ENCODE data around the gene GYS1.

Gene GYS1

DNA sequence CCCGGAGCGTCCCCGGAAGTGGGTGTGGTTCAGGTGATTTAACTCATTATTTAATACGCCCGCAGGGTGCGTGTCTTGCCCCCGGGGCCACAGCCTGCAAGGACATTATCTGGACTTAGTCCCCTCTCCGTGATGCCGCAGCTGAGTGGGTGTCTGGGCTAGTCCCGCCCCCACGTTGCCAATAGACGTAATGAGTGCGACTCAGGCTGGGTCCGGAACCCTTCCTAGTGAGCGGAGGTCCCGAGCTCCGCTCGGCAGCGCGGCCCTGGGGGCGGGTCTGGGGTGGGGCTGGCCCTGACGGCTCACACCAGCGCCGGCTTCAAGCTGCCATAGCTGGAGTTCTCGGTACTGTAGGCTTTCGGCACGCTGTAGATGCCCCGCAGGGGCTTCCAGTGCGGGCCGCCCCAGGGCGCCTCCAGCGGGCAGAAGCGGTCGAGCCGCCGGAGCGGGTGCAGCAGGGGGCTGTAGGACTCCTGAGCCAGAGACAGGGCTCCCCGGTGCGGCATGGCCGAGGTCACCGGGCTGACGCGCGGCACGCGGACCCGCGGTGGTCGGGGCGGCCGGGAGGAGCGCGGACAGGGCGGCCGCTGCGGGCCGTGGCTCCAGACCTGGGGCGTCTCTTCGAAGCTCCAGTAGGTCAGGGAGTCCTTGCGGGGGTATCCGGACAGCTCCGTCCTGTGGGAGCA is 24.7 kb upstream of the GYS1 start:
- peak; percentile 70 for DNase-seq

DNA sequence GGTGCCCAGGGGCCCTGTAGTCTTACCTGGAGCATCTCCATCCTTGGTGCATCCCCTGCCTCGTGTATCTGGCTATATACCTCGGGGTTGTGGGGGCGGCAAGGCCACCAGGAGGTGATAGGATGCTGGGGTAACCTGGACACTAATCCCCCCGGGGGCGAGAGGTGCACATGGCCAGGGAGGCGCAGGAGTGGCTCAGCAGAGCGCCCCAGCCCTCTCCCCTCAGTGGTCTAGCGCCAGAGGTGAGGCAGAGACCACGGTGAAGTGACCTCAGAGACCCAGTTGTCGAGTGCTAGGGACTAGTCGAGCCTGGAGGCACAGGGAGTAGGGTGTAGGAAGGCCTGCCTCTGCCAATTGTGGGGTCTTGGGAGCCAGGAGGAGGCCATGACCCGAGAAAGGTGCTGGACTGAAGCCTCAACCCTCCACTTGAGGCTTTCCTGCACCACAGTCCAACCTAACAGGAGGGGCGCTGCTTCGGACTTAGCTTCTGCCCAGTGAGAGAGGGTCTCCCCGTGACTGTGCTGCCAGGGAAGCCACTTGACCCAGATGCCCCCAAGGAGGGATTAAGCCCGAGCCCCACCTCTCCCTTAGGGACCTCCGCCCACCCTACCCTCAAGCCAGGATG is 24.0 kb upstream of the GYS1 start, which contains the start of gene LHB:
Gene LHB (minus strand): TSS at position 51 of the 625 bp plus-strand sequence. CDS start 10 bp downstream, at position 41.
- no peak for DNase-seq

DNA sequence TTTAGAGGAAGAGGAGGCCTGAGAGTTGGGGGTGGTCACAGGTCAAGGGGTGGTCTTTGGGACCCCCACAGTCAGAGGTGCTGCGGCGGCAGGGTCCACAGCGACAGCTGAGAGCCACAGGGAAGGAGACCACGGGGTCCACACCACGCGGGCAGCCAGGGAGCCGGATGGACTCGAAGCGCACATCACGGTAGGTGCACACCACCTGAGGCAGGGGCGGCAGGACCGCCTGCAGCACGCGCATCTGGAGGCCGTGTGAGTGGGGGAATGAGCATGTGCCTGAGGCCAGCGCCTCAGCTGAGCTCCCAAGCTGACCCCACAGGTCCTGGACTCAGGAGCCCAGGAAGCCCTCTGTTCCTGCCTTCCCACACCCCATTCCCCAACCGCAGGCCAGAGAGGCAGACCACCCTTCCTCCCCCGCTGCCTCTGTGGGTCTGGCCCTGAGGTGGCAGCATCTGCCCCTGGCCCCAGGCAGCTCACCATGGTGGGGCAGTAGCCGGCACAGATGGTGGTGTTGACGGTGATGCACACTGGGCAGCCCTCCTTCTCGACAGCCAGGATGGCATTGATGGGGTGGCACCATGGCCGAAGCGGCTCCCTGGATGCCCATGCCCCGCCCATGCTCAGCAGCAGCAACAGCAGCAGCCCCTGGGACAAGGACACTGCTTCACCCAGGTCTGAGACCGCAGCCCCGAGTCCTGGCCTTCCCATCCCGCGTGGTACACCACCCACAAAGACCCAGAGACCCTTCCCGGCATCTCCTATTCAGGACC is 23.1 kb upstream of the GYS1 start:
- no peak for DNase-seq

DNA sequence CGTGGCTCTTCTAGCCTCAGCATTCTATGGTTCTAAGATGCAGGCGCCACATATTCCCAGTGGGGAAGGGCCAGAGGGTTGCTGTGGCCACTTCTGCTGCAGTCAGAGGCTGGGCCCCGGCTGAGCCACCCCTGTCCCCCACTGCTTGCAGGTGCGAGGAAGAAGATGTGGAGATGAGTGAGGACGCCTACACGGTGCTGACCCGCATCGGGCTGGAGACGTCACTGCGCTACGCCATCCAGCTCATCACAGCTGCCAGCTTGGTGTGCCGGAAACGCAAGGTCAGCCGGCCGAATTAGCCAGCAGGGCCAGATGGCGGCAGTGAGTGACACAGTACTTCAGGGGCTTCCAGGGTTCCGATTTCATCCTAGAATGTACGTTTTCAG is 21.8 kb upstream of the GYS1 start:
- no peak for DNase-seq

DNA sequence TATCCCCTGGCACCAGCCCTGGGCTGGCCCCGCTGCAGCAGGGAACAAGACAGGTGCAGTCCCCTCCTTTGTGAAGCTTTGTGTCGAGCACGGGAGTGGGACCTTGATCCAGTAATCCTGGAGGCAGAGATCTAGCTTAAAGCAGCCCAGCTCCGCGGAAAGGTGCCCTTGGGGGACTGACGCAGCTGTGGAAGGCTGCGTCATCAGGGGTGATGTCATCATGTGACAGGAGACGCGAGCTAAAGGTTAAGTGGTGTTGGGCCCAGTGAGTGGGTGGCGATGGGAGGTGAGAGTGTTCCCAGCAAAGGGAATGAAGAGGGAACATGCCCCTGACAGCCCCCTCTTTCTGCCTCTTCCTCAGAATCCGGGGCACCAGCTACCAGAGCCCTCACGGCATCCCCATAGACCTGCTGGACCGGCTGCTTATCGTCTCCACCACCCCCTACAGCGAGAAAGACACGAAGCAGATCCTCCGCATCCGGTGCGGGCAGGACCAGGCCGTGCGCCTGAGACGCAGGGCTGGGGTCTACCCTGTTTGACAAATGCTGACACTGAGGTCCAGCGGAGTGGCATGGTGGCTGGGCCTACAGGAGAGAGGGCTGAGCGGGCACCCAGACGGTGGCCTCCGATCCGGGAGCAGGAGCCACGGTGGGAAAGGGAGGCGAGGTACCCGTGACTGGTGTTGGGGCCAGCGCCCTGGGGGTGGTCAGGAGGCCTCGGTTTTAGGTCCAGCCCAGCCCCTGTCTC is 21.2 kb upstream of the GYS1 start:
- DNase-seq, result no peak

DNA sequence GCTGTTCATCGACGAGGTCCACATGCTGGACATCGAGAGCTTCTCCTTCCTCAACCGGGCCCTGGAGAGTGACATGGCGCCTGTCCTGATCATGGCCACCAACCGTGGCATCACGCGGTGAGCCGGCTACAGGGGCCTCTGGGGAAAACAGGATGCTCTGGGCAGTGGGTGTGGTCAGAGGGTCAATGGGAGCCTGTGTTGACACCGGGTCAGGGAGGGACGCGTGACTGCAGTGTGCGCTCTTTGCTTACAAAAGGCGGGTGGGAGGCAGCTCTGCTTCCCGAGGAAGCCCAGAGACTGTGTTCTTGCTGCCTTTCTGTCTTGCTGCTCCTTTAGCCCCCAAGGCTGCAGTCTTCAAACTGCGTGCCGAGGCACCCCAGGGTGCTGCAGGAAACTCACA is 18.1 kb upstream of the GYS1 start:
- DNase-seq, result no peak

DNA sequence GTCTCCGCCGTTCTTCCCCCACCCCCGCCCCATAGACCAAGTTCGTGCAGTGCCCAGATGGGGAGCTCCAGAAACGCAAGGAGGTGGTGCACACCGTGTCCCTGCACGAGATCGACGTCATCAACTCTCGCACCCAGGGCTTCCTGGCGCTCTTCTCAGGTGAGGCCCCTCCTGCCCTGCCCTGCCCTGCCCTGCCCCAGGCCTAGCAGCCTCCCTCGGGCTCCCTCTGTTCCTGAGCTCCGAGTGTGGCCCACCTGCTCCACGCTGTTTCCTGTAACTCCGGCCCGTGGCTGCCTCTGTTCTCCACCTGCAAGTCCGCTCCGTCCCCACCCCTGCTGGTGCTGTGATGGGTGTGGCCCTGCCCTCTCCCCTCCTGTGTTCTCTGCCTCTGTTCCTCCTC is 17.3 kb upstream of the GYS1 start:
- no peak for DNase-seq

DNA sequence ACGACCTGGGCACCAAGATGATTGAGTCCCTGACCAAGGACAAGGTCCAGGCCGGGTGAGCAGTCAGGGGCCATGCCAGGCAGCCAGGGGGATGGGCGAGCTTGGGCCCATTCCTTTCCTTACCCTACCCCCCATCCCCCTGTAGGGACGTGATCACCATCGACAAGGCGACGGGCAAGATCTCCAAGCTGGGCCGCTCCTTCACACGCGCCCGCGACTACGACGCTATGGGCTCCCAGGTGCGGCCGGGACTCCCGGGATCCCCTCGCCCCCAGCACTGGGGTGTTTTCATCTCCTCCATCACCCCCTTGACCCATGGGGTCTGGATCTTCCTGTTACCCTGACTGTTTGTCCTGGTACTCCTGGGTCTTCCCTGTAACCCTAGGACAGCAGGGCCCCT is 16.7 kb upstream of the GYS1 start:
- DNase-seq, result no peak

DNA sequence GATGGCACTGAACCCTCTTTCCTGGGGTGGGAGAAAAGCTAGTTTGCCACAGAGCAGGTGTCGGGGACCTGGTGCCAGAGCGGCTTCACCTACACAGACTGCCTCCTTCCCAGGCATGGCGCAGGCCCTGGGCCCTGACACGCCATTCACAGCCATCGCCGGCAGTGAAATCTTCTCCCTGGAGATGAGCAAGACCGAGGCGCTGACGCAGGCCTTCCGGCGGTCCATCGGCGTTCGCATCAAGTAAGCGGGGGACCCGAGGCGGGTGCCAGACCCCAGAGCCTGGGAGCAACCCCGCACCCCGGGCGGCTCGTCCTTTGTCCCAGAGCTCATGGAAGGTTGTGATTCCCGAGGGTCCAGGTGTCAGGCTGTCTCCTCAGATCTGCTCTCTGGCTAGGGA is 13.8 kb upstream of the GYS1 start:
- no peak for DNase-seq

DNA sequence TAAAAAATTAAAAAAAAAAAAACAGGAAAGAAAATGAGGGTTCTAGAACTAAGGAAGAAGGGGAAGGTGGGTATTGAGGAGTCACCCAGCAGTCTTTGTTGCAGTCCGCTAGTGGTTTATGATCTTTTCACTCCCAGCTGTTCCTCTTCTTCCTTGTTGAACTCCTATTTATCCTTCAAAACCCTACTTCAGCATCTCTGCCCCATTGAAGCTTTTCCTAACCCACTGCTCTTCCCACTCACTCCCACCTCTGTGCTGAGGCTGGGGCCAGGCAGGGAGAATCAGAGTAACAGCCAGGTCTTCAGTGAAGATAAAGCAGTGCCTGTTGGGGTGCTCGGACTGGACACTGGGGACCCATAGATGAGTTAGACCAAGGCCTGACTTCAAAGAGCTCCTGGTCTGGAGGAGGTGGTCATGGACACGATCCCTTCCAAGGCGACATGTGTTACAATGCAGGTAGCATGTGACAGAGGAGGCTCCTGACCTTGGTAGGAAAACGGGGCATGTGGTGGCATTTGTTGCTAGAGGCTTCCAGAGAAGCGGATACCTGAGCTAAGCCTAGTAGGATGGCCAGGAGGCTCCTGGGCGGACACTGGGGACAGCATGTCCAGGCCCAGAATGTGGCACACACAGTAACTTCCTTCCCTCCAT is 12.0 kb upstream of the GYS1 start:
- DNase-seq, result no peak

DNA sequence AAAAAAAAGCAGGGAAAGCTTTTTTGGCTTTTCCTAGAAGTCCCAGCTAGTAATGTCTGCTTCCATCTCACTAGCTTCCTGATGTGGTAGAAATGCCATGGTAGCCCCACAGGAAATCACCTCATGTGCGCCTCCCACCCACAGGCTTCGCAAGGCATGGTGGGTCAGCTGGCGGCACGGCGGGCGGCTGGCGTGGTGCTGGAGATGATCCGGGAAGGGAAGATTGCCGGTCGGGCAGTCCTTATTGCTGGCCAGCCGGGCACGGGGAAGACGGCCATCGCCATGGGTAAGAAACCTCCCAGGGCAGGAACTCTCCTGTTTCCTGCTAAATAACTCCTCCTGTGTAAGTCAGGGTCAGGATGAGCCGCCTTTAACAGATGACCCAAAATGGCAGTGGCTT is 11.0 kb upstream of the GYS1 start:
- no peak for DNase-seq

DNA sequence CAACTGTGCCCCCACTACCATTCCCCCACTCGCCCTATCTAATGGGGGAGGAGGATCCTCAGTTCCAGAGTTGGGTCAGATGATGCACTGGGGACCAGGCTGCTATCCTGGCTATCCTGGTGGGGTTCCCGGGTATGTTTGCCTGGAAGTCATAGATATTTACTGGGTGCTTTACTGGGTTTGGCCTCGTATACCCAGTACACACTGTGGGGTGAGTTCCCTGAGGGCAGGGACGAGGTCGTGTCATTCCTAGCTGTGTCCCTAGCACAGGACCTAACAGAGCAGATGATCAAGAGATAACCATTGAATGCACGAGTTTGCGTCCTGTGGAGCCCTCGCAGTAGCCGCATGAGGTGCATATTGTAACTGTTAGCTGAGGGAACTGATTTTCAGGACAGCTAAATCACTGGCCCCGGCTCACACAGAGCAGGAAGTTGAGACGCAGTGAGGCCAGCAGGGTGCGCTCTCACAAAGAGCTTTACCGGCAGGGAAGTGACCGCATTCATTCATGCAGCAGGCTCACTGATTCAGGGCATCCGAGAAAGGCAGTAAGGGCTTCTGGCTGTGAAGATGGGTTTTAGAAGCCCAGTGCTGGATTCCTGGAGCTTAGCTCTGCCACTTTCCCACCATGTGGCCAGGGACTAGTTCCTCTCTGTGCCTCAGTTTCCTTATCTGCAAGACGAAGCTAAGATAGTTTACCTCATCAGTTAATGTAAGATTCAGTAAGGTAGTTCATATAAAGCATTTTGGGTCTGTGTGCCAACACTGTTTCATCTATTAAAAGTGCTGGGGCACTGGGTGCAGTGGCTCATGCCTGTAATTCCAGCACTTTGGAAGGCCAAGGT is 6.6 kb upstream of the GYS1 start:
- DNase-seq, result peak; percentile 74

DNA sequence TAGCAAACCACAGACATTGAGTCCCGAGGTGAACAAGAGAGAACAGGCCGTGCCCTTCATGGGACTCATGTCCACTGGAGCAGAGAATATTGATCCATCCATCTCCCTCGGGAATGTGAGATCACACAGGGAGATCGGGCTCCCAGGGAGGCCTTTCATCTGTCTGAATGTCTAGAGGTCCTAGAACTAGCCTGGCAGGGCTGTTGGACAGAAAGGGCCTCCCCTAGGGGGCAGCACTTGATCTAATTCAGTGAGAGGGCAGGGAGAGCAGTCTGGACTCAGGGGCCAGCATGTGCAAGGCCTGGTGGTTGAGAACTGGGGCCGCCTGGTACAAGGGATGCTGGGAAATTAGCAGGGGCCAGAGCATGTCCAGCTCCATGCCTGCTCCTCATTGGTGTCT is 4.9 kb upstream of the GYS1 start:
- peak; percentile 63 for DNase-seq

DNA sequence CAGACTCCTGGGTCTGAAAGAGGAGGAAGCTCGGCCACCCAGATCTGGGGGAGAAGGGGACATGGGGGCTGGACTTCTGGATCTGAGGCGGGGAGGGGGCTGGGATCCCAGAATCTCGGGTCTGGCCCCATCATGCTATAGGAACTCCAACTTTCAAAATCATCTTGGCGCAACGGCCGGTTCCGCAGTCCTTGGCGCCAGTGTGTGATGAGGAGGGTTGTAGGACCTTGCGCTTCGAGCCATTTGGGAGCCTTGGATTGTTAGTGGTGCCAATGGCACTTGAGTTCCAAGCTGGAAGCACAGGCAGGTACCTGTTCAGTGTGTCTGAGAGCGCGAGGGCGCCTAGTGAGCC is 902 bp upstream of the GYS1 start:
- no peak for DNase-seq

DNA sequence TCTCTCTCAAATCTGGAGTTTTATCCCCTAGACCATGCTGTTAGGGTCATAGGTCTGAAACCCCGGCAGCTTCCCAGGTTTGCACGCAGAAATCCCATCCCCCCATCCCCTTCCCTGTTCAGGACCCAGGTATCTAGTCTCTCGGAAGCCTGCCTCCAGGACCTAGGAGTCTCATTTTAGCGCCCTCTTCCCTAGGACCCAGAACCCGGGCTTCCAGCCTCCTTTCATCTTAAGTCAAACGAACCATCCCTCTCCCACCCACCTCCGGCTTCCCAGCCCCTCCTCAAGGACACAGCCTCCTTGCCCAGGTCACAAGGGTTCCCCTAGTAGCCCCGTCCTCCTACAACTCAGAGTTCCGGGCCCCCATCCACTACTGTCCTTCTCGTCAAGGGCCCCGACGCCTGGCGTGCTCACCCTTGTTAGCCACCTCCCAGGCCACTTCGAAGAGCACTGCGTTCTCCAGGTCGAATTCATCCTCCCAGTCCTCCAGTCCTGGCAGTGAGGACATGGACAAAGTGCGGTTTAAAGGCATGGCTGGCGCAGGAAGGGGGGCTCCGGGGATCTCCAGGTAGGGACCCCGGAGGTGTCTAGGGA is 431 bp downstream of the GYS1 start:
- no peak for DNase-seq

DNA sequence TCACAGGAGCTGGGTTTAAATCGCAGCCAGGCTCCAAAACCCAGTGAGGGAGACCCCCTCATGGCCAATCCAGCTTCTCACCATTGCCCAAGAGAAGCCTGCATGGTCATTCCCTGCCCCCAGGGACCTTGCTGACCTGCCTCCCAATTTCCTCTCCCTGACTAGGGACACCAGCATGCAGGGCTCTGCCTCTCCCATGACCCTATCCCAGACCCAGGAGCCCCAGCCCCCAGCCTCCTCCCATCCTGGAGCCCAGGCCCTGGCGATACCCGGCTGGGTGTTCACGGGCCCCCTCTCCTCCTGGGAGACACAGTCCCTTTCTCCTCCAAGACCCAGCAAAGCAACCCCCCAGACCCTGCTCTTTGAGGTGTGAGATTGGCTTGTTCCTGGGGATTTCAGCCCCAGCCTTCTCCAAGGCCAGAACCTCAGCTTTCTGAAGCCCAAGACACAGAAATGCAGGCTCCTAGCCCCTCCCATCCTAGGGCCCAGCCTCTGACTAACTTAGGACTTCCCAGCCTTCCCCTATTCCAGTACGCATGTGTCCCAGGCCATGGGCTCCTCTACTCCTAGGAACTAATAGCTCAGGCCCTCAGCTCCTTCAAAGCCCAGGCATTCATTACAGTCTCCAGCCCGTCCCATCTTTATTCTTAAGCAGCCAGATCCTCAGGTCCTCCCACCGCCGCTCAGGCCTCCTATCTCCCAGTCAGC is 1.1 kb downstream of the GYS1 start:
- DNase-seq, result no peak

DNA sequence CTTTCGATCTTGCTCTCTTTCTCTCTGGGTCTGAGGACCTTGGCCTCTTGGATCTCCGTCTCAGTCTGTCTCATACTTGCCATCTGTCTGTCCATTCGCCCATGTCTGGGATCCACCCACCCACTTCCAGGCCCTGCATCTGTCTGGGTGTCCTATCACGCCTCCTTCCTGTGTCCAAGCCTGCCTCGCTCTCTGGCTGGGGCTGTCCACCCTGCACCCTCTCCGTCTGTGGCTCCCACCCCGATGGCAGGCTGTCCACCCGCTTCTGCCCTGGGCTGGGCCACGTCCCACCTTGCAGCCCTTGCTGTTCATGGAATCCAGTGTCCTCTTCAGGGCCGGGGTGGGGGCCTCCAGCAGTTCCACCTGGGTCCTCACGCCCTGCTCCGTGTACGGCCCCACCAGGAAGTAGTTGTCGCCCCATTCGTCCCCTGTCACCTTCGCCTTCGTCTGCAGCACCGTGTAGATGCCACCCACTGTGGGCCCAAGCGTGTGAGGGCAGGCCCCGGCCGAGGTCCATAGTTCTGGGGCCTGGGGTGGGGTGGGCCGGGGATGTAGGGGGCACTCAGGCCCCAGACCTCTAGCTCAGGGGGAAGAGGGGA is 2.0 kb downstream of the GYS1 start:
- no peak for DNase-seq

DNA sequence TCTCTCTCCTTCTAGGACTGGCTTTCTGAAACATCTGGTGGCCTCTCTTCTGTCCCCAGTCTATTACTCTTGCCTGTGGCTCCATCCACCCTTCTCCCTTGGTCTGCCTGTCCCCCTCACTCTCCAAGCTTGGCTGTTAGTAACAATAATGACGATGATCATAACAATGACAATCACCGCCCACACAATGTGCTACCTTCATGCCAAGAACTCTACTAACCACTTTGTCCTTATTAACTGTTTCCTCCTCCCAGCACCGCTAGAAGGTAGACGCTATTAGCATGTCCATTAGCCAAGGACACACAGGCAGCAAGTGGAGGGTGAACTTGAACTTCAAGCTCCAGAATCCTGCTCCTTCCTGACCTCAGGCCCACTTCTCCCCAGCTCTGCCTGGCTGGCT is 2.7 kb downstream of the GYS1 start:
- DNase-seq, result no peak

DNA sequence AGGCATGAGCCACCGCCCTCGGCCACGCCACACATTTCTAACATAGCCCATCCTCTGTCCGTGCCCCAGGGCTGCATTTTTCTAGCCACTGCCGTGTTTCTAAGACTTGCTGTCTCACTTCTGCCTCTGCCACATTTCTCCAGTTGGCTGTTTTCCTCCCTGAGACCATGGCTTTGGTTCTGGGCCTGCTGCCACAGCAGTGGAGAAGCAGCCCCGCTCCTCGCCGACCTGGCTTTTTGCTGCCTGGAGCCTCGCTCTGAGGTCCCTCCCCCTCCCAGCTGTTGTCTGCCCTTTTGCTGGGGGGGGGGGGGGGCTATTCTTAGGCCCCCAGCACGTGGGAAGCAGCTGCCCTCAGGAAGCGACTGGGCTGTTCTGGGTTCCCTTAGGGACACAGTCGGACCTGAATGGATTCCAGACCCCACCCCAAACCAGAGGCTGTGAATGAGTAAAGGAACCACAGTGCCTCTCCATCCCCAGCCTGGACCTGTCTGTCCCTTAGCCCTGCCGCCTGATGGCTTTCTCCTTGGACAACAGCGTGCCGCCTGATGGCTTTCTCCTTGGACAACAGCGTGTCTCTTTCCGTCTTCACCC is 3.3 kb downstream of the GYS1 start:
- DNase-seq, result no peak

DNA sequence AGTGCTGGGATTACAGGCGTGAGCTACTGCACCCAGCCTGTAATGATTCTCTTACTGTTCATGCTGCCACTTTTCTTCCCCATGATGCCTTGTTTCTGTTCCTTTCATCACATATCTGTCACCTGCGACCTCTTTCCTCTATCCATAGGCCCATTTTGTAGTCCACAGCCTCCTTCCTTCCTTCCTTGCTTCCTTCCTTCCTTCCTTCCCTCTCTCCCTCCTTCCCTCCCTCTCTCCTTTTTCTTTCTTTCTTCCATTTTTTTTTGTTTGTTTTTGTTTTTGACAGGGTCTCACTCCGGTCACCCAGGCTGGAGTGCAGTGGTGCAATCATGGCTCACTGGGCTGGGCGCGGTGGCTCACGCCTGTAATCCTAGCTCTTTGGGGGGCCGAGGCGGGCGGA is 4.2 kb downstream of the GYS1 start:
- no peak for DNase-seq

Measured in activated CD4-positive, alpha-beta T cell treated with anti-CD3 and anti-CD28 coated beads, Interleukin-10, Interleukin-2, amounts not matched to agents 100 ng/mL and 50 ng/mL, durations not matched to agents 16 hours and 8 hours (primary cell).